K562 (cell line): ENCODE measurements around the gene NUP50. TPM values are rescaled to one million over a fixed set of nuclear protein-coding genes. Genes with fewer than 3 reads are reported as not detected.

Source experiments
- ATAC-seq: fragments of 200-7000 bp; cut with Tn5 transposase; 3 replicates; pipeline ENCODE4 v1.9.1; 2020; ENCODE audit warnings: moderate library complexity
- BruUV-seq: library from RNA; stranded (reverse); fragments of 400-500 nt; replicated peaks from 2 replicates; lab custom pipeline; 2021; lab: Mats Ljungman, UMichigan
- CTCF ChIA-PET: fragments of 300-600 bp; formaldehyde crosslinking; extraction: SDS; loops from one replicate; lab custom pipeline; 2021; ENCODE audit warnings: low intra/inter-chr PET ratio; lab: Yijun Ruan, JAX
- POLR2A ChIA-PET: fragments of 300-600, 350-650 bp; sonication (Branson Sonifier 250); formaldehyde crosslinking; extraction: SDS; loops from one replicate; lab custom pipeline; 2021; ENCODE audit warnings: antibody characterized with exemption, inconsistent platforms; lab: Yijun Ruan, JAX
- DNase-seq, 4 experiments: peaks; one replicate each; pipeline versions ENCODE4 v3.0.0 to v3.0.0-alpha.2; 2011 to 2018; ENCODE audit warnings: low spot score in 3 of 4, mixed read lengths in 3 of 4; ENCODE audit errors: extremely low read depth in 1 of 4
- FAIRE-seq: peaks from 2 replicates; lab custom pipeline; 2011; peaks lifted over from hg19 to GRCh38; lab: Jason Lieb, UNC
- H2AFZ ChIP-seq: 2 replicates; pipeline ENCODE4 v1.6.0; 2011; ENCODE audit warnings: low read depth, low read length, control low read depth, inconsistent platforms
- H3K27ac ChIP-seq: fragments of 200-600 bp; 3 replicates; pipeline ENCODE4 v1.8.0; 2011; ENCODE audit warnings: low read depth, mild to moderate bottlenecking, control low read depth, inconsistent platforms, low read length, moderate library complexity, mixed read lengths; ENCODE audit errors: extremely low read depth
- H3K27me3 ChIP-seq, 2 experiments: fragments of 300-600 bp in 1 of 2; 2 replicates in 1 of 2; 3 replicates in 1 of 2; pipeline versions ENCODE4 v1.6.0 to v1.8.0; 2011; ENCODE audit warnings: inconsistent platforms in 2 of 2, low read length in 2 of 2, mild to moderate bottlenecking in 1 of 2, mixed read lengths in 1 of 2, moderate library complexity in 1 of 2; ENCODE audit not compliant: control insufficient read depth in 2 of 2, insufficient read depth in 2 of 2
- H3K36me3 ChIP-seq: fragments of 300-600 bp; 3 replicates; pipeline ENCODE4 v1.8.0; 2011; ENCODE audit warnings: mild to moderate bottlenecking, low read length, inconsistent platforms; ENCODE audit not compliant: control insufficient read depth, insufficient read depth
- H3K4me1 ChIP-seq, 2 experiments: fragments of 200-600 bp in 1 of 2; replicated peaks in 1 of 2; 2 replicates in 1 of 2; 3 replicates in 1 of 2; pipeline versions ENCODE4 v1.5.1 to v1.8.0; 2011; ENCODE audit warnings: inconsistent platforms in 2 of 2, low read length in 2 of 2, mild to moderate bottlenecking in 1 of 2, mixed read lengths in 1 of 2, moderate library complexity in 1 of 2; ENCODE audit not compliant: control insufficient read depth in 2 of 2, insufficient read depth in 2 of 2
- H3K4me2 ChIP-seq: 2 replicates; pipeline ENCODE4 v1.6.1; 2011; ENCODE audit warnings: low read length, control low read depth, inconsistent platforms, mixed read lengths; ENCODE audit not compliant: insufficient read depth
- H3K4me3 ChIP-seq: fragments of 200-600 bp; sonication (generic), shearing (Covaris generic); 2 replicates; pipeline ENCODE4 v1.5.1; 2016; ENCODE audit warnings: control low read depth, inconsistent platforms
- H3K79me2 ChIP-seq: fragments of 200-600 bp; 3 replicates; pipeline ENCODE4 v1.8.0; 2011; ENCODE audit warnings: low read length, inconsistent platforms; ENCODE audit not compliant: control insufficient read depth, insufficient read depth
- H3K9ac ChIP-seq, 2 experiments: 2 replicates each; pipeline versions ENCODE4 v1.6.0 to v1.6.1; 2011; ENCODE audit warnings: low read depth in 2 of 2, low read length in 2 of 2, control low read depth in 1 of 2, inconsistent platforms in 1 of 2, mild to moderate bottlenecking in 1 of 2, mixed read lengths in 1 of 2; ENCODE audit not compliant: insufficient read depth in 1 of 2
- H3K9me1 ChIP-seq: one replicate; pipeline ENCODE4 v1.6.0; 2011; ENCODE audit warnings: inconsistent platforms, mild to moderate bottlenecking, low read length, moderate library complexity; ENCODE audit not compliant: control insufficient read depth, insufficient read depth
- H3K9me3 ChIP-seq: replicated peaks from 2 replicates; pipeline ENCODE4 v1.5.1; 2011; ENCODE audit warnings: low read depth, low read length, inconsistent platforms; ENCODE audit not compliant: control insufficient read depth, insufficient read depth
- H4K20me1 ChIP-seq: replicated peaks from 2 replicates; pipeline ENCODE4 v1.6.1; 2011; ENCODE audit warnings: low read length, inconsistent platforms, mixed read lengths; ENCODE audit not compliant: control insufficient read depth, insufficient read depth
- ARID3A ChIP-seq: IDR thresholded peaks from 2 replicates; pipeline ENCODE4 v1.6.1; 2012; ENCODE audit warnings: low read depth, low read length, improper control_type of control experiment, borderline replicate concordance
- ASH1L ChIP-seq: fragments of 450-650 bp; IDR thresholded peaks from 2 replicates; pipeline ENCODE4 v1.6.1; 2018; ENCODE audit warnings: borderline replicate concordance, mild to moderate bottlenecking, low read depth; ENCODE audit not compliant: partially characterized antibody
- BCL6 ChIP-seq: fragments of 250-450 bp; sonication (Bioruptor Pico); IDR thresholded peaks from 2 replicates; pipeline ENCODE4 v1.4.0; 2020
- EHMT2 ChIP-seq: fragments of 450-650 bp; IDR thresholded peaks from 2 replicates; pipeline ENCODE4 v1.6.1; 2018; ENCODE audit warnings: antibody characterized with exemption
- ELF2 ChIP-seq: fragments of 250-450 bp; sonication (Bioruptor Pico); IDR thresholded peaks from 2 replicates; pipeline ENCODE4 v1.5.0; 2021; ENCODE audit warnings: mild to moderate bottlenecking
- ESRRA ChIP-seq: fragments of 450-650 bp; IDR thresholded peaks from 2 replicates; pipeline ENCODE4 v1.6.1; 2014; ENCODE audit warnings: low read depth, mild to moderate bottlenecking, moderate library complexity, borderline replicate concordance
- HDAC8 ChIP-seq: fragments of 450-650 bp; IDR thresholded peaks from 2 replicates; pipeline ENCODE4 v1.6.1; 2016; ENCODE audit warnings: mild to moderate bottlenecking, missing genetic modification characterization, moderate library complexity, missing compliant biosample characterization
- HIVEP1 ChIP-seq: fragments of 250-450 bp; sonication (Bioruptor Pico); IDR thresholded peaks from 2 replicates; pipeline ENCODE4 v1.4.0; 2020; ENCODE audit warnings: mild to moderate bottlenecking
- RAD51 ChIP-seq: fragments of 450-650 bp; IDR thresholded peaks from 2 replicates; pipeline ENCODE4 v1.7.1; 2016; ENCODE audit warnings: low read depth, mild to moderate bottlenecking, borderline replicate concordance
- SIN3B ChIP-seq: fragments of 450-650 bp; IDR thresholded peaks from 2 replicates; pipeline ENCODE4 v1.6.1; 2017; ENCODE audit warnings: low read depth, mild to moderate bottlenecking, moderate library complexity
- TSC22D4 ChIP-seq: fragments of 450-650 bp; IDR thresholded peaks from 2 replicates; pipeline ENCODE4 v1.6.1; 2016; ENCODE audit warnings: missing genetic modification characterization, missing biosample characterization, control low read depth
- ZFX ChIP-seq: sonication (generic); formaldehyde crosslinking; IDR thresholded peaks from 2 replicates; pipeline ENCODE4 v1.8.0; 2022; ENCODE audit warnings: mild to moderate bottlenecking, missing genetic modification reagents, moderate library complexity
- ZKSCAN8 ChIP-seq: fragments of 200-800 bp; sonication (Bioruptor generic); IDR thresholded peaks from 2 replicates; pipeline ENCODE4 v1.6.1; 2016; ENCODE audit warnings: missing genetic modification characterization, missing compliant biosample characterization
- ZNF592 ChIP-seq: fragments of 450-650 bp; IDR thresholded peaks from 2 replicates; pipeline ENCODE4 v1.6.1; 2017; ENCODE audit warnings: antibody characterized with exemption, mild to moderate bottlenecking
- ZNF699 ChIP-seq: fragments of 250-450 bp; sonication (Bioruptor Pico); IDR thresholded peaks from 2 replicates; pipeline ENCODE4 v1.8.0; 2021; ENCODE audit warnings: mild to moderate bottlenecking, moderate library complexity; ENCODE audit not compliant: insufficient replicate concordance
- WGBS: fragments of 100-300 bp; shearing (Covaris generic); methylation state at CpG from one replicate; pipeline ENCODE4 v1.1.6; 2016; ENCODE audit warnings: low coverage, mixed read lengths; ENCODE audit not compliant: insufficient coverage; ENCODE audit errors: missing lambda C conversion rate; 5-methylcytosine and 5-hydroxymethylcytosine counted together
- in situ Hi-C: fragments of 300-500 bp; cut with MboI; formaldehyde crosslinking; loops from 4 replicates; pipeline ENCODE4 v1.15.0; 2018; ENCODE audit warnings: inconsistent platforms, mixed read lengths
- intact Hi-C: fragments of 100-400 bp; cut with micrococcal nuclease; formaldehyde crosslinking; loops from 2 replicates; pipeline ENCODE4 v1.14.2; 2022
- polyA plus RNA-seq, 8 experiments: library from polyadenylated mRNA; depleted of rRNA in 4 of 8; stranded (reverse) in 5 of 8; unstranded in 3 of 8; fragments of >200 nt; fragmentation: Nextera tagmentation in 2 of 8; fragmentation: Illumina TruSeq in 1 of 8; extraction: Ambion mirVana in 2 of 8; extraction: Trizol in 1 of 8; gene quantifications; 2 replicates each; pipeline versions ENCODE4 v1.2.1 to v1.2.3, GENCODE V29; 2011 to 2014; ENCODE audit warnings: inconsistent platforms in 1 of 8, missing spikeins in 1 of 8
- total RNA-seq, 7 experiments: library from RNA; depleted of rRNA in 6 of 7; stranded (reverse); fragments of >200 nt in 6 of 7; fragmentation: Illumina TruSeq in 2 of 7; extraction: Trizol in 2 of 7; gene quantifications; 2 replicates each; pipeline versions ENCODE4 v1.2.1 to v1.2.3, GENCODE V29; 2011 to 2021; ENCODE audit warnings: low replicate concordance in 1 of 7
- TF ChIP-seq, protein P1 (sequence below): fragments of 250-450 bp; sonication (Bioruptor Pico); IDR thresholded peaks from 2 replicates; pipeline ENCODE4 v1.6.1; 2021; ENCODE audit warnings: mild to moderate bottlenecking

Gene NUP50
- total and polyA plus RNA-seq, 9 of the 15 experiments (the other 6 are each of a cell fraction or from before 2014, with no cell fraction given) = 23.8 to 83.7 (median 55.3) TPM

GRCh38 chr22:45149671-45150070, 14.1 kb upstream of the NUP50 start (continued):
- TF ChIP-seq EHMT2 (no peak), RAD51 (no peak), HIVEP1 (no peak), ASH1L (no peak), ARID3A (no peak), ZKSCAN8 (no peak)

DNA sequence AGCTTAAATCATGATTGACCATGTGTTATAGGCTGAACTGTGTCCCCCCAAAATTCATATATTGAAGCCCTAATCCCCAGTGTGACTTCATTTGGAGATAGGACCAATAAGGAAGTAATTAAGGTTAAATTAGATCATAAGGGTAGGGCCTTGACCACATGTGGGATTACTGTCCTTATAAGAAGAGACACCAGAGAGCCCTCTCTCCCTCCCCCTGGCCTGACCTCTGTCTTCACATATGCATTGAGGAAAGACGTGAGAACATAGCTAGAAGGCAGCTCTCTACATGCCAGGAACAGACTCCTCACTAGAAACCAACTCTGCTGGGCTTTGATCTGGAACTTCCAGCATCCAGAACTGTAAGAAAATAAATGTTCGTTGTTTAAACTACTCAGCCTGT, 13.6 kb upstream of the NUP50 start:
- Histone ChIP-seq H3K9ac (no peak overlapping the region), H2AFZ (no peak overlapping the region), H3K4me2 (no peak overlapping the region), H3K4me1 (no peaks in the 10 kb centered on the region; a peak in 1 of 5 replicates), H3K27ac (no peak overlapping the region), H3K9me1 (no peaks in the 10 kb centered on the region), H3K79me2 (no peaks in the 10 kb centered on the region), H3K27me3 (no peaks in the 10 kb centered on the region), H3K9me3 (no peaks in the 10 kb centered on the region), H3K4me3 (no peak overlapping the region), H3K36me3 (peaks cover 2% of the 10 kb centered on the region; the same call in 1 of the 3 replicates), H4K20me1 (no peaks in the 10 kb centered on the region)
- intact Hi-C loops = no loop called here
- ChIA-PET POLR2A (interaction anchor here (1.1 kb wide), 1 partner anchor 9 kb away, joined by 6 read pairs; no protein-coding TSS in a partner anchor), CTCF (no interaction called here)
- ATAC-seq (no peak), FAIRE-seq (no peak), DNase-seq (no peak)
- BruUV-seq = no TSS peak
- WGBS = 36% methylated on average over 2 of the region's 2 CpGs
- in situ Hi-C loops = loop anchor here (10.0 kb wide), 1 partner anchor 45 kb away; no protein-coding TSS in a partner anchor
- TF ChIP-seq TSC22D4 (tag) (no peak), ESRRA (no peak), HDAC8 (tag) (no peak), ZFX (no peak), ELF2 (CRISPR knock-in tag) (no peak), ZNF592 (no peak), BCL6 (CRISPR knock-in tag) (no peak), SIN3B (no peak), ZNF699 (CRISPR knock-in tag) (no peak)
- TF ChIP-seq, protein P1, sequence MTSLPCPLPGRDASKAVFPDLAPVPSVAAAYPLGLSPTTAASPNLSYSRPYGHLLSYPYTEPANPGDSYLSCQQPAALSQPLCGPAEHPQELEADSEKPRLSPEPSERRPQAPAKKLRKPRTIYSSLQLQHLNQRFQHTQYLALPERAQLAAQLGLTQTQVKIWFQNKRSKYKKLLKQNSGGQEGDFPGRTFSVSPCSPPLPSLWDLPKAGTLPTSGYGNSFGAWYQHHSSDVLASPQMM (CRISPR knock-in tag) = no peak
